GM23248 (cell line): ENCODE results near the gene RAB43. TPM values are rescaled to one million over a fixed set of nuclear protein-coding genes. Genes with fewer than 3 reads are reported as not detected.

ENCODE experiments used
- DNase-seq: peaks from one replicate; pipeline ENCODE4 v3.0.0-alpha.2; 2015
- H2AFZ ChIP-seq: fragments of 200-600 bp; sonication (generic); 2 replicates; pipeline ENCODE4 v1.6.1; 2016; ENCODE audit warnings: antibody characterized with exemption
- H3F3A ChIP-seq: fragments of 200-600 bp; sonication (generic); 2 replicates; pipeline ENCODE4 v1.6.1; 2016; ENCODE audit warnings: mild to moderate bottlenecking, antibody characterized with exemption, mixed run types; ENCODE audit not compliant: insufficient read depth
- H3K27ac ChIP-seq: fragments of 200-600 bp; sonication (generic); 2 replicates; pipeline ENCODE4 v1.5.1; 2016; ENCODE audit warnings: mild to moderate bottlenecking
- H3K27me3 ChIP-seq: fragments of 200-600 bp; sonication (generic); replicated peaks from 2 replicates; pipeline ENCODE4 v1.6.1; 2016; ENCODE audit warnings: mild to moderate bottlenecking; ENCODE audit not compliant: insufficient read depth
- H3K36me3 ChIP-seq: fragments of 200-600 bp; sonication (generic); 2 replicates; pipeline ENCODE4 v1.6.1; 2016; ENCODE audit warnings: low read depth, mild to moderate bottlenecking
- H3K4me1 ChIP-seq: fragments of 200-600 bp; sonication (generic); 2 replicates; pipeline ENCODE4 v1.6.1; 2016; ENCODE audit warnings: mild to moderate bottlenecking; ENCODE audit not compliant: insufficient read depth
- H3K4me2 ChIP-seq: fragments of 200-600 bp; sonication (generic); one replicate; pipeline ENCODE4 v1.6.1; 2016; ENCODE audit warnings: mild to moderate bottlenecking; ENCODE audit not compliant: unreplicated experiment
- H3K4me3 ChIP-seq: fragments of 200-600 bp; sonication (generic); 2 replicates; pipeline ENCODE4 v1.5.1; 2016; ENCODE audit warnings: mild to moderate bottlenecking
- H3K79me2 ChIP-seq: fragments of 200-600 bp; sonication (generic); 2 replicates; pipeline ENCODE4 v1.6.1; 2016; ENCODE audit warnings: mild to moderate bottlenecking; ENCODE audit not compliant: insufficient read depth
- H3K9ac ChIP-seq: fragments of 200-600 bp; sonication (generic); 2 replicates; pipeline ENCODE4 v1.6.1; 2016; ENCODE audit warnings: mild to moderate bottlenecking
- H3K9me2 ChIP-seq: fragments of 200-600 bp; sonication (generic); 2 replicates; pipeline ENCODE4 v1.6.1; 2016; ENCODE audit warnings: mixed run types, mild to moderate bottlenecking, moderate library complexity; ENCODE audit not compliant: insufficient read depth
- H3K9me3 ChIP-seq: fragments of 200-600 bp; sonication (generic); one replicate; pipeline ENCODE4 v1.6.1; 2017; ENCODE audit warnings: low read depth
- H4K20me1 ChIP-seq: fragments of 200-600 bp; sonication (generic); 2 replicates; pipeline ENCODE4 v1.6.0; 2016; ENCODE audit not compliant: insufficient read depth
- EZH2 ChIP-seq: fragments of 200-600 bp; sonication (generic); IDR thresholded peaks from 2 replicates; pipeline ENCODE4 v1.6.1; 2018; ENCODE audit warnings: antibody characterized with exemption, mild to moderate bottlenecking; ENCODE audit not compliant: insufficient read depth, poor library complexity, severe bottlenecking
- EZH2phosphoT487 ChIP-seq: fragments of 200-600 bp; sonication (generic); IDR thresholded peaks from 2 replicates; pipeline ENCODE4 v1.6.1; 2018; ENCODE audit warnings: antibody characterized with exemption, moderate library complexity, mild to moderate bottlenecking, low read depth; ENCODE audit not compliant: insufficient read depth
- WGBS, 2 experiments: methylation state at CpG; one replicate each; pipeline ENCODE4 v1.1.6; 2015 to 2017; ENCODE audit warnings: low lambda C conversion rate in 2 of 2, low coverage in 1 of 2; ENCODE audit errors: missing lambda C conversion rate in 2 of 2; 5-methylcytosine and 5-hydroxymethylcytosine counted together
- in situ Hi-C: fragments of 300-500 bp; cut with MboI; formaldehyde crosslinking; loops from 2 replicates; pipeline ENCODE4 v1.15.0; 2020
- polyA plus RNA-seq: library from polyadenylated mRNA; unstranded; fragments of >200 nt; fragmentation: Nextera tagmentation; extraction: Ambion mirVana; gene quantifications from 2 replicates; pipeline ENCODE4 v1.2.1, GENCODE V29; 2016
- total RNA-seq: library from RNA; depleted of rRNA; stranded (reverse); fragments of >200 nt; shearing (Covaris generic); gene quantifications from 2 replicates; pipeline ENCODE4 v1.2.3, GENCODE V29; 2014

The RAB43 gene
- total and polyA plus RNA-seq, 2 experiments from 2014 or later, result 6.9 to 19.7 TPM

GRCh38 chr3:129122412-129123011 is 908 bp upstream of the RAB43 start:
- Histone ChIP-seq H3K4me2 (no peak overlapping the region), H3K27ac (no peak overlapping the region), H4K20me1 (no peaks in the 10 kb centered on the region), H3K9me3 (no peaks in the 10 kb centered on the region), H3K4me3 (no peak overlapping the region), H3K36me3 (no peaks in the 10 kb centered on the region), H2AFZ (peak overlapping the region; percentile 39; the same call in 1 of the 2 replicates), H3K9ac (no peak overlapping the region), H3K9me2 (no peaks in the 10 kb centered on the region), H3F3A (peaks cover 25% of the 10 kb centered on the region; the same call in 1 of the 2 replicates), H3K4me1 (no peaks in the 10 kb centered on the region; the same call in 1 of the 2 replicates), H3K79me2 (peaks cover 27% of the 10 kb centered on the region), H3K27me3 (no peaks in the 10 kb centered on the region)
- 23 to 27% methylated on average over 13 to 18 of the region's 18 CpGs for WGBS, 2 experiments
- in situ Hi-C loops, result no loop called here
- DNase-seq, result peak; percentile 47
- TF ChIP-seq EZH2, result no peak
- no peak for TF ChIP-seq EZH2phosphoT487

GRCh38 chr3:129121016-129121791 is 400 bp downstream of the RAB43 start:
- Histone ChIP-seq H3K27me3 (no peaks in the 10 kb centered on the region), H4K20me1 (no peaks in the 10 kb centered on the region), H3K4me1 (no peaks in the 10 kb centered on the region; the same call in 1 of the 2 replicates), H3F3A (peaks cover 25% of the 10 kb centered on the region; the same call in 1 of the 2 replicates), H3K9ac (peak overlapping the region; percentile 92), H3K36me3 (no peaks in the 10 kb centered on the region), H3K4me3 (peak overlapping the region; percentile 86), H2AFZ (peak overlapping the region; percentile 77), H3K9me2 (no peaks in the 10 kb centered on the region), H3K9me3 (no peaks in the 10 kb centered on the region), H3K27ac (peak overlapping the region; percentile 41), H3K4me2 (peak overlapping the region; percentile 87), H3K79me2 (peaks cover 41% of the 10 kb centered on the region)
- in situ Hi-C loops, result no loop called here
- DNase-seq, result peak; percentile 72
- TF ChIP-seq EZH2phosphoT487, result no peak
- TF ChIP-seq EZH2, result no peak
- WGBS, 2 experiments, result 1 to 2% methylated on average over 36 to 59 of the region's 80 CpGs

DNA sequence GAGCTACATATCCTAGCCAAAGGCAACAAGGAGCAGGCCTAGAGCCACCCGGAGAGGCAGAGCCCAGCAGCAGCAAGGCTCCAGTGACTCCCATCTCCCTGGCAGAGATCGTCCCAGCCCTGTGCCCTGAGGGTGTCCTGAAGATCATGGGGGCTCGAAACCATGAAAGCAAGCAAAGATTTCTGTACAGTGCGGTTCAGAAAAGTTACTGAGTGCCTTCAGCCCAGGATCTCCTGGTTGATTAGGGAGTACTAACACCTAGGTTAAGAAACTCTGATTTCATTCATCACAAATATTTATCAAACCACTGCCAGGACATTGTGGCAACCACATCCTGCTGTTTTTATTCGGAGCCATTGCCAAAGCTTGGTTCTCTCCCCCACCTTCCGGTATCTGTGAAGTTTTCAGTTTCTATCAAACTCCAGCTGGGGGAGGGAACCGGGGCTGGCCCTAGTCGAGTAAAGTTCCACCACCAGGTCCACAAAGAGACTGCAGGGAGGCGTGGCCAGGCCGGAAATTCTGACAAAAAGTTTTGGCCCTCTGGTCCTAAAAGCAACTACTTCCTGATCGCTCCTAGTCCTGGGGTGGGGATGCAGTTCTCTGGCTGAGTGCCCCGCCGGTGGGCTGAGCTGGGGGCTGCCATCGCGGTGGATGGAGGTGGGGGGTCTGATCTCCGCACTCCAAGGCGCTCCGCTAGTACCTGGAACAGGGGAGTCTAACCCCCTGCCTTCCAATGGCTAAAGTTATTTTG is 1.2 kb downstream of the RAB43 start:
- H3K9me2 ChIP-seq, result no peaks in the 10 kb centered on the region
- H3K9me3 ChIP-seq, result no peaks in the 10 kb centered on the region
- peak overlapping the region; percentile 92 for H3K9ac ChIP-seq
- no peaks in the 10 kb centered on the region for H3K27me3 ChIP-seq
- H3K36me3 ChIP-seq, result no peaks in the 10 kb centered on the region
- H3K4me2 ChIP-seq, result peak overlapping the region; percentile 87
- H4K20me1 ChIP-seq, result no peaks in the 10 kb centered on the region
- 4 to 5% methylated on average over 18 of the region's 18 CpGs for WGBS, 2 experiments
- H3F3A ChIP-seq, result peaks cover 25% of the 10 kb centered on the region; the same call in 1 of the 2 replicates
- in situ Hi-C loops, result no loop called here
- peak overlapping the region; percentile 86 for H3K4me3 ChIP-seq
- H3K79me2 ChIP-seq, result peaks cover 48% of the 10 kb centered on the region
- TF ChIP-seq EZH2phosphoT487 (no peak), EZH2 (no peak)
- peak; percentile 95 for DNase-seq
- peak overlapping the region; percentile 41 for H3K27ac ChIP-seq
- peak overlapping the region; percentile 77 for H2AFZ ChIP-seq
- no peaks in the 10 kb centered on the region; the same call in 1 of the 2 replicates for H3K4me1 ChIP-seq
